ENCODE data around the gene DHX57. TPM values are rescaled to one million over a fixed set of nuclear protein-coding genes. Genes with fewer than 3 reads are reported as not detected.

Gene DHX57
- total RNA-seq, 1 donor from 2014 or later, result 18.6 TPM

DNA sequence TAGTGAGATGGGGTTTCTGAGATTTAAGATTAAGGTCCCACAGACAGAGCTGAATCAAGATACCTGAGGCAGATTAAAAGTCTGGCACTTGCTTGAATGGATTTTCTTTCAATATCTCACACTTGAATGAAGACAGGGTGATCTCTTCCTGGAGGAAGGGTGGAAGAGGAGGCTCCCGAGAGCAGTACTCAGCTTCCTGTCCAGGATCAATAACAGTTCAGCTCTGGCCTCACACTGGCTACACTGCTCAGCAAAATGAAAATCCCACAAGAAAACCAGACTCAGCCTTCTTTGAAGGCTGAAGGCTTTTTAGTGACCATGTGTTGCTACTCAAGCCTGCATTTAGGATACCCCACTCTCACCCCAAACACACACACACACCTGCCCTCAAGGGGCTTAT, 25.0 kb upstream of the DHX57 start:
- DNase-seq (ENCODE audit: low read depth) (no peak), FAIRE-seq (no peak)
- TF ChIP-seq, protein P1, sequence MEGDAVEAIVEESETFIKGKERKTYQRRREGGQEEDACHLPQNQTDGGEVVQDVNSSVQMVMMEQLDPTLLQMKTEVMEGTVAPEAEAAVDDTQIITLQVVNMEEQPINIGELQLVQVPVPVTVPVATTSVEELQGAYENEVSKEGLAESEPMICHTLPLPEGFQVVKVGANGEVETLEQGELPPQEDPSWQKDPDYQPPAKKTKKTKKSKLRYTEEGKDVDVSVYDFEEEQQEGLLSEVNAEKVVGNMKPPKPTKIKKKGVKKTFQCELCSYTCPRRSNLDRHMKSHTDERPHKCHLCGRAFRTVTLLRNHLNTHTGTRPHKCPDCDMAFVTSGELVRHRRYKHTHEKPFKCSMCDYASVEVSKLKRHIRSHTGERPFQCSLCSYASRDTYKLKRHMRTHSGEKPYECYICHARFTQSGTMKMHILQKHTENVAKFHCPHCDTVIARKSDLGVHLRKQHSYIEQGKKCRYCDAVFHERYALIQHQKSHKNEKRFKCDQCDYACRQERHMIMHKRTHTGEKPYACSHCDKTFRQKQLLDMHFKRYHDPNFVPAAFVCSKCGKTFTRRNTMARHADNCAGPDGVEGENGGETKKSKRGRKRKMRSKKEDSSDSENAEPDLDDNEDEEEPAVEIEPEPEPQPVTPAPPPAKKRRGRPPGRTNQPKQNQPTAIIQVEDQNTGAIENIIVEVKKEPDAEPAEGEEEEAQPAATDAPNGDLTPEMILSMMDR (IDR thresholded peaks at IDR 0.05; ENCODE audit: insufficient read depth, low read depth, low read length), result no peak
- TF ChIP-seq EZH2 (IDR thresholded peaks at IDR 0.05; ENCODE audit: insufficient read depth, low read length), result no peak
- Mint-ChIP-seq H3K4me1 (ENCODE audit: low read depth, unreplicated experiment) (no peaks in the 10 kb centered on the region), H3K36me3 (ENCODE audit: low read depth, unreplicated experiment) (no peaks in the 10 kb centered on the region), H3K27me3 (ENCODE audit: low read depth, unreplicated experiment) (peaks cover 5% of the 10 kb centered on the region), H3K27ac (ENCODE audit: unreplicated experiment) (no peak overlapping the region), H3K9me3 (ENCODE audit: unreplicated experiment) (no peaks in the 10 kb centered on the region), H3K4me3 (ENCODE audit: unreplicated experiment) (no peak overlapping the region)
- Histone ChIP-seq H3K9me3 (ENCODE audit: insufficient read depth, low read depth, low read length) (no peaks in the 10 kb centered on the region), H3K27ac (ENCODE audit: low read depth, low read length) (no peak overlapping the region), H3K27me3 (ENCODE audit: insufficient read depth, low read length) (peaks cover 2% of the 10 kb centered on the region), H3K79me2 (ENCODE audit: insufficient read depth, low read length) (no peaks in the 10 kb centered on the region), H3K4me2 (ENCODE audit: low read length) (no peak overlapping the region), H3K4me1 (ENCODE audit: insufficient read depth, low read length) (no peaks in the 10 kb centered on the region), H2AFZ (ENCODE audit: low read depth, low read length) (no peak overlapping the region), H3K4me3 (ENCODE audit: insufficient read depth, low read depth, low read length) (no peak overlapping the region), H3K36me3 (ENCODE audit: insufficient read depth, low read length) (no peaks in the 10 kb centered on the region), H4K20me1 (ENCODE audit: insufficient read depth, low read length) (no peaks in the 10 kb centered on the region), H3K9ac (ENCODE audit: low read length) (no peak overlapping the region)

- Mint-ChIP-seq H3K4me1 (ENCODE audit: low read depth, unreplicated experiment) (no peaks in the 10 kb centered on the region), H3K27ac (ENCODE audit: unreplicated experiment) (no peak overlapping the region), H3K9me3 (ENCODE audit: unreplicated experiment) (no peaks in the 10 kb centered on the region), H3K27me3 (ENCODE audit: low read depth, unreplicated experiment) (no peaks in the 10 kb centered on the region), H3K4me3 (ENCODE audit: unreplicated experiment) (no peak overlapping the region), H3K36me3 (ENCODE audit: low read depth, unreplicated experiment) (no peaks in the 10 kb centered on the region)
- Histone ChIP-seq H3K9me3 (ENCODE audit: insufficient read depth, low read depth, low read length) (no peaks in the 10 kb centered on the region), H3K27me3 (ENCODE audit: insufficient read depth, low read length) (peaks cover 2% of the 10 kb centered on the region), H3K9ac (ENCODE audit: low read length) (no peak overlapping the region), H3K27ac (ENCODE audit: low read depth, low read length) (no peak overlapping the region), H3K36me3 (ENCODE audit: insufficient read depth, low read length) (no peaks in the 10 kb centered on the region), H3K4me2 (ENCODE audit: low read length) (no peak overlapping the region), H3K4me1 (ENCODE audit: insufficient read depth, low read length) (no peaks in the 10 kb centered on the region), H2AFZ (ENCODE audit: low read depth, low read length) (no peak overlapping the region), H4K20me1 (ENCODE audit: insufficient read depth, low read length) (no peaks in the 10 kb centered on the region), H3K4me3 (ENCODE audit: insufficient read depth, low read depth, low read length) (no peak overlapping the region), H3K79me2 (ENCODE audit: insufficient read depth, low read length) (no peaks in the 10 kb centered on the region)
- TF ChIP-seq EZH2 (IDR thresholded peaks at IDR 0.05; ENCODE audit: insufficient read depth, low read length), result no peak
- TF ChIP-seq, protein P1 (IDR thresholded peaks at IDR 0.05; ENCODE audit: insufficient read depth, low read depth, low read length), result no peak
- FAIRE-seq (no peak), DNase-seq (ENCODE audit: low read depth) (no peak)
These were observed 22.5 kb upstream of the DHX57 start for GRCh38 chr2:38898256-38898655.

DNA sequence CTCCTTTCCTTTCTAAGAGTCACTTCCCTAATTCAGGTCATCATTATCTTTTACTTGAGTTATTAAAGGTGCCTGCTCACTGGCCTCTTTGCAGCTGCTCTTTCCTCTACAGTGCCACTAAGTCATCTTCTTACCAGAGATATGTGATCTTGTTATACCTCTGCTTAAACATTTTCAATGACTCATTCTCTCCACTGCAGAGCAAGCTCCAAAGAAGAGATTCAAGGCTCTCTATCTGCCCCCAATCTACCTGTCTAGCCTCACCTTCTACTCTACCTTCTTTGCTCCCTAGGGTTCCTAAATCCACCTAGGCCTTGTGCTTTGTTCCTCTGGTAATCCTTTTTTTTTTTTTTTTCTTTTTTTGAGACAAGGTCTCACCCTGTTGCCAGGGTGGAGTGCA, 17.1 kb upstream of the DHX57 start:
- no peak overlapping the region for H3K9ac ChIP-seq (ENCODE audit: low read length)
- Mint-ChIP-seq H3K27me3 (ENCODE audit: low read depth, unreplicated experiment) (no peaks in the 10 kb centered on the region), H3K4me3 (ENCODE audit: unreplicated experiment) (no peak overlapping the region), H3K36me3 (ENCODE audit: low read depth, unreplicated experiment) (no peaks in the 10 kb centered on the region), H3K27ac (ENCODE audit: unreplicated experiment) (no peak overlapping the region), H3K4me1 (ENCODE audit: low read depth, unreplicated experiment) (no peaks in the 10 kb centered on the region), H3K9me3 (ENCODE audit: unreplicated experiment) (no peaks in the 10 kb centered on the region)
- no peak overlapping the region for H3K4me2 ChIP-seq (ENCODE audit: low read length)
- H3K27me3 ChIP-seq (ENCODE audit: insufficient read depth, low read length), result no peaks in the 10 kb centered on the region
- H3K36me3 ChIP-seq (ENCODE audit: insufficient read depth, low read length), result no peaks in the 10 kb centered on the region
- no peak overlapping the region for H3K27ac ChIP-seq (ENCODE audit: low read depth, low read length)
- H4K20me1 ChIP-seq (ENCODE audit: insufficient read depth, low read length), result no peaks in the 10 kb centered on the region
- H3K4me1 ChIP-seq (ENCODE audit: insufficient read depth, low read length), result no peaks in the 10 kb centered on the region
- no peaks in the 10 kb centered on the region for H3K79me2 ChIP-seq (ENCODE audit: insufficient read depth, low read length)
- H3K9me3 ChIP-seq (ENCODE audit: insufficient read depth, low read depth, low read length), result no peaks in the 10 kb centered on the region
- DNase-seq (ENCODE audit: low read depth) (no peak), FAIRE-seq (no peak)
- no peak overlapping the region for H2AFZ ChIP-seq (ENCODE audit: low read depth, low read length)
- TF ChIP-seq, protein P1 (IDR thresholded peaks at IDR 0.05; ENCODE audit: insufficient read depth, low read depth, low read length), result no peak
- no peak for TF ChIP-seq EZH2 (IDR thresholded peaks at IDR 0.05; ENCODE audit: insufficient read depth, low read length)
- H3K4me3 ChIP-seq (ENCODE audit: insufficient read depth, low read depth, low read length), result no peak overlapping the region

Data from astrocyte (in vitro differentiated cells and primary cell).